ENCODE results near the gene APRT.

GRCh38 chr16:88784074-88784855, 27.5 kb downstream of the APRT start:
- TF ChIP-seq EP300 (IDR thresholded peaks at IDR 0.05) (no peak), POLR2A (IDR thresholded peaks at IDR 0.05) (no peak)
- TF ChIP-seq, protein P1, sequence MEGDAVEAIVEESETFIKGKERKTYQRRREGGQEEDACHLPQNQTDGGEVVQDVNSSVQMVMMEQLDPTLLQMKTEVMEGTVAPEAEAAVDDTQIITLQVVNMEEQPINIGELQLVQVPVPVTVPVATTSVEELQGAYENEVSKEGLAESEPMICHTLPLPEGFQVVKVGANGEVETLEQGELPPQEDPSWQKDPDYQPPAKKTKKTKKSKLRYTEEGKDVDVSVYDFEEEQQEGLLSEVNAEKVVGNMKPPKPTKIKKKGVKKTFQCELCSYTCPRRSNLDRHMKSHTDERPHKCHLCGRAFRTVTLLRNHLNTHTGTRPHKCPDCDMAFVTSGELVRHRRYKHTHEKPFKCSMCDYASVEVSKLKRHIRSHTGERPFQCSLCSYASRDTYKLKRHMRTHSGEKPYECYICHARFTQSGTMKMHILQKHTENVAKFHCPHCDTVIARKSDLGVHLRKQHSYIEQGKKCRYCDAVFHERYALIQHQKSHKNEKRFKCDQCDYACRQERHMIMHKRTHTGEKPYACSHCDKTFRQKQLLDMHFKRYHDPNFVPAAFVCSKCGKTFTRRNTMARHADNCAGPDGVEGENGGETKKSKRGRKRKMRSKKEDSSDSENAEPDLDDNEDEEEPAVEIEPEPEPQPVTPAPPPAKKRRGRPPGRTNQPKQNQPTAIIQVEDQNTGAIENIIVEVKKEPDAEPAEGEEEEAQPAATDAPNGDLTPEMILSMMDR (IDR thresholded peaks at IDR 0.05) = peak; percentile 30 to 72 (median 55)
